H9 (cell line): ENCODE data around the gene NBEA. TPM values are rescaled to one million over a fixed set of nuclear protein-coding genes. Genes with fewer than 3 reads are reported as not detected.

Source experiments
- DNase-seq: peaks from one replicate; pipeline ENCODE4 v3.0.0-alpha.2; 2017
- H2AFZ ChIP-seq: one replicate; pipeline ENCODE4 v1.6.1; 2013; ENCODE audit warnings: mild to moderate bottlenecking, low read length, control low read depth, moderate library complexity
- H2AK5ac ChIP-seq: 2 replicates; pipeline ENCODE4 v1.6.1; 2013; ENCODE audit warnings: low read length, control low read depth, mixed read lengths; ENCODE audit not compliant: insufficient read length
- H2BK120ac ChIP-seq: one replicate; pipeline ENCODE4 v1.6.1; 2013; ENCODE audit warnings: low read depth, mild to moderate bottlenecking, low read length, control low read depth, inconsistent platforms; ENCODE audit not compliant: poor library complexity, severe bottlenecking
- H2BK12ac ChIP-seq: 2 replicates; pipeline ENCODE4 v1.6.1; 2013; ENCODE audit warnings: low read length, control low read depth, mixed read lengths, low read depth; ENCODE audit not compliant: insufficient read length
- H2BK15ac ChIP-seq: 2 replicates; pipeline ENCODE4 v1.6.1; 2013; ENCODE audit warnings: low read depth, low read length, control low read depth
- H2BK20ac ChIP-seq: one replicate; pipeline ENCODE4 v1.6.1; 2013; ENCODE audit warnings: low read depth, mild to moderate bottlenecking, low read length, control low read depth, inconsistent platforms; ENCODE audit not compliant: poor library complexity, severe bottlenecking
- H2BK5ac ChIP-seq: 2 replicates; pipeline ENCODE4 v1.6.1; 2013; ENCODE audit warnings: low read length, control low read depth, mixed read lengths; ENCODE audit not compliant: insufficient read length
- H3K14ac ChIP-seq: 2 replicates; pipeline ENCODE4 v1.6.1; 2013; ENCODE audit warnings: low read length, control low read depth; ENCODE audit not compliant: insufficient read depth
- H3K18ac ChIP-seq: 2 replicates; pipeline ENCODE4 v1.6.1; 2013; ENCODE audit warnings: low read depth, mild to moderate bottlenecking, mixed read lengths, low read length, control low read depth; ENCODE audit not compliant: insufficient read length
- H3K23ac ChIP-seq: 2 replicates; pipeline ENCODE4 v1.6.1; 2013; ENCODE audit warnings: low read length, control low read depth, mixed read lengths, low read depth; ENCODE audit not compliant: insufficient read length
- H3K23me2 ChIP-seq: 2 replicates; pipeline ENCODE4 v1.6.1; 2013; ENCODE audit warnings: low read depth, mild to moderate bottlenecking, mixed read lengths, low read length, control low read depth; ENCODE audit not compliant: insufficient read length, poor library complexity, severe bottlenecking
- H3K27ac ChIP-seq: 2 replicates; pipeline ENCODE4 v1.5.1; 2013; ENCODE audit warnings: low read length, control low read depth, mixed read lengths, low read depth; ENCODE audit not compliant: insufficient read length
- H3K27me3 ChIP-seq: 2 replicates; pipeline ENCODE4 v1.6.1; 2013; ENCODE audit warnings: low read length, control low read depth, inconsistent platforms; ENCODE audit not compliant: insufficient read depth
- H3K4ac ChIP-seq: 2 replicates; pipeline ENCODE4 v1.6.1; 2013; ENCODE audit warnings: low read depth, mild to moderate bottlenecking, control low read depth, inconsistent platforms, low read length, moderate library complexity
- H3K4me1 ChIP-seq: 2 replicates; pipeline ENCODE4 v1.6.1; 2013; ENCODE audit warnings: low read length, control low read depth, inconsistent platforms; ENCODE audit not compliant: insufficient read depth
- H3K4me2 ChIP-seq: 2 replicates; pipeline ENCODE4 v1.6.1; 2013; ENCODE audit warnings: low read length, control low read depth, mixed read lengths; ENCODE audit not compliant: insufficient read length, insufficient read depth
- H3K56ac ChIP-seq: 2 replicates; pipeline ENCODE4 v1.6.1; 2013; ENCODE audit warnings: low read depth, mild to moderate bottlenecking, mixed read lengths, low read length, control low read depth; ENCODE audit not compliant: insufficient read length
- H3K79me1 ChIP-seq: 2 replicates; pipeline ENCODE4 v1.6.1; 2013; ENCODE audit warnings: low read depth, mild to moderate bottlenecking, moderate library complexity, low read length, control low read depth, inconsistent platforms; ENCODE audit not compliant: insufficient read depth, poor library complexity, severe bottlenecking
- H3K79me2 ChIP-seq: 2 replicates; pipeline ENCODE4 v1.6.1; 2013; ENCODE audit warnings: low read length, control low read depth, inconsistent platforms; ENCODE audit not compliant: insufficient read depth
- H3K9ac ChIP-seq: 2 replicates; pipeline ENCODE4 v1.6.1; 2013; ENCODE audit warnings: low read length, control low read depth, mixed read lengths; ENCODE audit not compliant: insufficient read length; ENCODE audit errors: extremely low read depth
- H3K9me3 ChIP-seq: one replicate; pipeline ENCODE4 v1.6.1; 2013; ENCODE audit warnings: low read depth, low read length, inconsistent platforms; ENCODE audit not compliant: control insufficient read depth
- H3T11ph ChIP-seq: one replicate; pipeline ENCODE4 v1.6.1; 2013; ENCODE audit warnings: mild to moderate bottlenecking, low read length, control low read depth, inconsistent platforms
- H4K20me1 ChIP-seq: one replicate; pipeline ENCODE4 v1.6.1; 2013; ENCODE audit not compliant: control insufficient read depth, insufficient read length, insufficient read depth
- H4K5ac ChIP-seq: 2 replicates; pipeline ENCODE4 v1.6.1; 2013; ENCODE audit warnings: low read depth, mild to moderate bottlenecking, mixed read lengths, low read length, control low read depth; ENCODE audit not compliant: insufficient read length
- H4K8ac ChIP-seq: replicated peaks from 2 replicates; pipeline ENCODE4 v1.6.1; 2013; ENCODE audit warnings: low read length, control low read depth, mixed read lengths, low read depth; ENCODE audit not compliant: insufficient read length
- H4K91ac ChIP-seq: 2 replicates; pipeline ENCODE4 v1.6.1; 2013; ENCODE audit warnings: low read depth, mild to moderate bottlenecking, moderate library complexity, mixed read lengths, low read length, control low read depth; ENCODE audit not compliant: insufficient read length
- H3K27ac Mint-ChIP-seq, 3 experiments: 2 replicates in 2 of 3; 3 replicates in 1 of 3; pipeline ENCODE4 v1.8.0; 2020 to 2021; ENCODE audit warnings: mixed read lengths in 3 of 3, mild to moderate bottlenecking in 1 of 3, moderate library complexity in 1 of 3
- H3K27me3 Mint-ChIP-seq: 2 replicates; pipeline ENCODE4 v1.8.0; 2021; ENCODE audit warnings: low read depth, mild to moderate bottlenecking, moderate library complexity, mixed read lengths
- H3K36me3 Mint-ChIP-seq, 3 experiments: 2 replicates in 2 of 3; 3 replicates in 1 of 3; pipeline ENCODE4 v1.8.0; 2020 to 2021; ENCODE audit warnings: low read depth in 3 of 3, mixed read lengths in 3 of 3; ENCODE audit not compliant: insufficient read depth in 1 of 3
- H3K4me1 Mint-ChIP-seq, 2 experiments: 2 replicates each; pipeline ENCODE4 v1.8.0; 2020; ENCODE audit warnings: mixed read lengths in 2 of 2
- H3K4me3 Mint-ChIP-seq, 2 experiments: 2 replicates in 1 of 2; 3 replicates in 1 of 2; pipeline ENCODE4 v1.8.0; 2020 to 2021; ENCODE audit warnings: mild to moderate bottlenecking in 2 of 2, mixed read lengths in 2 of 2, moderate library complexity in 1 of 2
- H3K9me3 Mint-ChIP-seq, 2 experiments: 2 replicates in 1 of 2; 3 replicates in 1 of 2; pipeline ENCODE4 v1.8.0; 2020; ENCODE audit warnings: mild to moderate bottlenecking in 2 of 2, mixed read lengths in 2 of 2, moderate library complexity in 1 of 2
- CTCF ChIP-seq: fragments of 200-600 bp; sonication (generic); conservative IDR thresholded peaks from 3 replicates; pipeline ENCODE4 v1.8.0; 2021; ENCODE audit warnings: antibody characterized with exemption, mild to moderate bottlenecking
- WGBS: extraction: QIAGEN DNeasy Blood & Tissue Kit; methylation state at CpG from one replicate; pipeline ENCODE4 v1.1.7; 2013; ENCODE audit warnings: missing lambda C conversion rate, low lambda C conversion rate, mixed read lengths; ENCODE audit not compliant: insufficient read length; ENCODE audit errors: extremely low coverage; 5-methylcytosine and 5-hydroxymethylcytosine counted together
- total RNA-seq: library from RNA; stranded (reverse); gene quantifications from 2 replicates; pipeline ENCODE4 v1.2.1, GENCODE V29; 2021

Gene NBEA
- total RNA-seq, 1 experiment from 2014 or later, result 17.3 TPM

GRCh38 chr13:35472323-35472881 lies 530.3 kb downstream of the NBEA start:
- no peak overlapping the region for H2AFZ ChIP-seq
- no peaks in the 10 kb centered on the region; a peak in 1 of 5 replicates for H3K9me3 Mint-ChIP-seq
- H3K9ac ChIP-seq, result no peak overlapping the region
- no peak overlapping the region for H3K56ac ChIP-seq
- peak overlapping the region; percentile 62 for H3K4me2 ChIP-seq
- no peak overlapping the region for H2BK12ac ChIP-seq
- DNase-seq, result no peak
- peaks cover 50% of the 10 kb centered on the region for H3K27me3 ChIP-seq
- no peak overlapping the region for H2BK15ac ChIP-seq
- H2BK5ac ChIP-seq, result no peak overlapping the region
- H3K18ac ChIP-seq, result no peak overlapping the region
- H4K91ac ChIP-seq, result no peak overlapping the region
- no peak overlapping the region for H3K27ac Mint-ChIP-seq
- no peaks in the 10 kb centered on the region for H3K79me2 ChIP-seq
- no peak overlapping the region for H4K8ac ChIP-seq
- H3K27ac ChIP-seq, result no peak overlapping the region
- TF ChIP-seq CTCF, result no peak
- no peak overlapping the region for H3K23ac ChIP-seq
- peaks cover 2% of the 10 kb centered on the region; the same call in 1 of the 2 replicates for H3K4me1 ChIP-seq
- H2BK120ac ChIP-seq, result no peak overlapping the region
- peak overlapping the region; percentile 2 to 85; a peak in 3 of 5 replicates for H3K4me3 Mint-ChIP-seq
- peaks cover 92% of the 10 kb centered on the region for H3K27me3 Mint-ChIP-seq
- no peaks in the 10 kb centered on the region for H3K9me3 ChIP-seq
- H3T11ph ChIP-seq, result no peak overlapping the region
- H2BK20ac ChIP-seq, result no peak overlapping the region
- no peak overlapping the region for H3K4ac ChIP-seq
- no CpG with 5 or more reads among the region's 7 CpGs for WGBS
- no peaks in the 10 kb centered on the region for H4K20me1 ChIP-seq
- H2AK5ac ChIP-seq, result no peak overlapping the region
- no peak overlapping the region for H3K14ac ChIP-seq
- H3K36me3 Mint-ChIP-seq, result no peaks in the 10 kb centered on the region
- H3K23me2 ChIP-seq, result peaks cover 28% of the 10 kb centered on the region
- no peaks in the 10 kb centered on the region for H3K79me1 ChIP-seq
- H3K4me1 Mint-ChIP-seq, result peaks cover 49 to 62% of the 10 kb centered on the region in 2 experiments
- no peak overlapping the region for H4K5ac ChIP-seq
